T-helper 22 cell (primary cell): ENCODE data around the gene MEGF6.
"Not testable (repeated sequence)": the region's sequence is repeated elsewhere in the genome, so short reads cannot be mapped to it uniquely, and the experiment has no call there.

Source experiments
- DNase-seq: peaks from one replicate; pipeline ENCODE4 v3.0.0-alpha.2; 2020; ENCODE audit warnings: low read depth

The MEGF6 gene

DNA sequence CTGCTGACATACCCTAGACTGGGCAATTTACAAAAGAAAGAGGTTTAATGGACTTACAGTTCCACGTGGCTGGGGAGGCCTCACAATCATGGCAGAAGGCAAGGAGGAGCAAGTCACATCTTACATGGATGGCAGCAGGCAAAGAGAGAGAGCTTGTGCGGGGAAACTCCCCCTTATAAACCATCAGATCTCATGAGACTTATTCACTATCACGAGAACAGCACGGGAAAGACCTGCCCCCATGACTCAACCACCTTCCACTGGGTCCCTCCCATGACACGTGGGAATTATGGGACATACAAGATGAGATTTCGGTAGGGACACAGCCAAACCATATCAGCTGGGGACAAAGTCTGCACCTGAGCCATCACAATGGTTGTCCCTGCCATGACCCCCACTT lies 35.8 kb downstream of the MEGF6 start:
- DNase-seq, result not testable (repeated sequence)

DNA sequence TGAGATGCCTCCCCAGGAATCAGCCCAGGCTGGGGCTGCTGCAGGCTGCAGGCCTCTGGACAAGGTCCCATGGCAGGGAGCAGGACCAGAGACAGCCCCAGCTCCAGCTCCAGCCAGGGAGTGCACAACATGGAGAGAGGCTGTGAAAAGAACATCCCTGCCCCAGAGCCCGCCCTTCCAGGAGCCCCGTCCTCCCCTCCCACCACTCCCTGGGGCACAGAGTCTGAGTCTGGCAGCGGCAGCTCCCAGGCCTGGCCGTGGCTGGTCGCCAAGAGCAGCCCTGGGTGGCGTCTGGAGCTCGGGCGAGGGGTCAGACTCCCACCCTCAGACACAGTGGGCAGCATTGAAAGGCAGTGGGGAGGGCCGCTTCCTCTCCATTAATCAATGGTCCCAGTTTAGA lies 37.8 kb downstream of the MEGF6 start:
- no peak for DNase-seq

DNA sequence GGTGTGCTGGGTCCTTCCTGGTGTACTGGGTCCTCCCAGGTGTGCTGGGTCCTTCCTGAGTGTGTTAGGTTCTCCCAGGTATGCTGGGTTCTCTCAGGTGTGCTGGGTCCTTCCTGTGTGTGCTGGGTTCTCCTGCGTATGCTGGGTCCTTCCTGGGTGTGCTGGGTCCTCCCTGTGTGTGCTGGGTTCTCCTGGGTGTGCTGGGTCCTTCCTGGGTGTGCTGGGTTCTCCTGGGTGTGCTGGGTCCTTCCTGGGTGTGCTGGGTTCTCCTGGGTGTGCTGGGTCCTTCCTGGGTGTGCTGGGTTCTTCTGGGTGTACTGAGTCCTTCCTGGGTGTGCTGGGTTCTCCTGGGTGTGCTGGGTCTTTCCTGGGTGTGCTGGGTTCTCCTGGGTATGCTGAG lies 38.7 kb downstream of the MEGF6 start:
- not testable (repeated sequence) for DNase-seq

DNA sequence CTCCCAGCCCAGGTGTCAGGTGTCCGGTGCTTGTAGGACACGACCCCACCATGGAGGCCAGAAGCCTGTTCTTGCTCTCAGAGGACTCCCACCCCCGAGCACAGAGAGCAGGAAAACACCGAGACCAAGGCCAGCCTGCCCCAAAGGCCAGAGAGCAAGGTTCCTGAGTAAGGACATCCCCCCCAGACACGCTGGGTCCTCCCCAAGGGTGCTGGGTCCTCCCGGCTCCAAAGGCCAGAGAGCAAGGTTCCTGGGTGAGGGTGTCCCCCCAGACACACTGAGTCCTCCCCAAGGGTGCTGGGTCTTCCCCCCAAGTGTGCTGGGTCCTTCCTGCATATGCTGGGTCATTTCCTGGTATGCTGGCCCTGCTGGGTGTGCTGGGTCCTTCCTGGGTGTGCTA lies 40.0 kb downstream of the MEGF6 start:
- DNase-seq, result no peak

DNA sequence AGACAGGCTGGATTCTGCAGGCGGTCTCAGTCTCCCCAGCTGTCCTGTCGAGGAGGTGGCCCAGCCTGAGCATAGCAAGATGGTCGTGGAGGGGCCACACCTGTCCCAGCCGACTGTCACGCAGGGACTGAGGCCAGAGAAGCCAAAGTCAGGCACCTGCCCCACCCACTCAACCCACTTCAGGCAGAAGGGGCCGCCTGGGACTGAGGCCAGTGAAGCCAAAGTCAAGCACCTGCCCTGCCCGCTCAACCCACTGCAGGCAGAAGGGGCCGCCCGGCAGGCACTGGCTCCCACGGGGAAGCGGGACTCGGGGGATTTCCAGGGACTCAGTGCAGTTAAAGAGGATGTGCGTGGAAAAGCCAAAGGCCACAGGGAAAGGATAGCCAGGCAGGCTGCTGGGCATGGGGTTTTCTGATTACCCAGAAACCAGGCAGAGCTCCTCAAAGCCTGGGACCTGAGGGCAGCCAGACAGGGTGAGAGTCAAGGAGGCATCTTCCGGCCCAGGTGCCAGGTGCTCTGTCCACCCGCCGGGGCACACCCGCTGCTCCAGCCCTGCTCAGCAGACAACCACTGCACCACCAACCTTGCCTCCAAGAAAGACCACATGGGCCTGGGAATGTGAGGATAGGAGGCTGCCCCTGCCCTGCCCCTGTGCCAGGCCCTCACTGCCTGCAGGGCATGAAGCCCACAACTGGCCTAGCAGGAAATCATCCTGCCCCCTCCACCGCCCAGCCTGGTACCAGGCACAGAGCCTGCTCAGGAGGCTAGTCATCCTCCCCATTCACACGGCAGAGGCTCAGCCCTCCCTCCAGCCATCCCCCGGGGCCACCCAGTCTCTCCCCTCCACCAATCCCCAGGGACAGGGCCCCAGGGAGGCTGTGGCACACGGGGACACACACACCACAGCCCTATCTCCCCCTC lies 41.0 kb downstream of the MEGF6 start:
- DNase-seq, result no peak

DNA sequence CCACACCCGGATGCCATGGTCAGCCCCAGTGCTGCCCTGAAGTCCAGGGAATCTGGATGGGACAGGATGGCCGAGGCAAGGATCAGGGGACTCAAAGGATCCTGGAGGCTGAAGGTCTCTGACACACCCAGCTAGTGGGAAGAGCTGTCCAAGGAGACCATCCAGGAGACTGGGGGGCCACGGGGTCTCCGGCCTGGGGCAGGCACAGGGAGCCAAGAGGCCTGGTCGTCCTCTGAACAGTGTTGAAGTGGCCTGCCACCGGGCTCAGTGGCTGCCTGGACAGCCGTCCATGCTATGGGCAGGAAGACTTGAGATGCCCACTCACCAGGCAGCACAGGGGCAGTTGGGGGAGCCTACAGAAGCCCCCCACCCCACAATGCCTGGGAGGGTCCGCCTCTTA lies 41.9 kb downstream of the MEGF6 start:
- DNase-seq, result no peak

DNA sequence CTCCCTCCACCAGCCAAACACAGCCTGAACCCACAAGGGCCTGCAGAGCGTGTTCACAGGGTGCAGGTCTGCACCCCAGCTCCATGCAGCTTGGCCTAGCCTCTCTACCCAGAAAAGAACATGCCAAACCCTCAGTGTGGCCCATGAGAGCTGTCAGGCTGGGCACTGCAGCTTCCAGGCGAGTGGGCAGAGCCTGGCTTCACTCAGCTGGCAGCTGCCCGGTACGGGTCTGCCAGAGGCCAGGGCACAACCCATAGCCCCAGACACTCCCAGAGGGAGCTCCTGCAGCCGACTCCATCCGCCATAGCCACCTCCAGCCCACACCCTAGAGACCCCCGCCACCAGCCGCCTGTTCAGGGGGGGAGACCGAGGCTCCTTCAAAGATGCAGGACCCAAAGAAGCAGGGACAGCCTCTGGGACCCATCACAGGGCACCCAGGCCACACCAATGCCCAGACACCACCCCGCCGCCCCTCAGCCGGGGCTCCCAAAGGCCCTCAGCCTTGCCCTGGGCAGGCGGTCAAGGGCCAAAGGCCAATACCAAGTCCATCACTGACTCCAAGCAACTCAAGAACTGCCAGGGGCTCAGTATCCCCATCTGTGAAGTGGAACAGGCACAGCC lies 42.4 kb downstream of the MEGF6 start:
- DNase-seq, result no peak

DNA sequence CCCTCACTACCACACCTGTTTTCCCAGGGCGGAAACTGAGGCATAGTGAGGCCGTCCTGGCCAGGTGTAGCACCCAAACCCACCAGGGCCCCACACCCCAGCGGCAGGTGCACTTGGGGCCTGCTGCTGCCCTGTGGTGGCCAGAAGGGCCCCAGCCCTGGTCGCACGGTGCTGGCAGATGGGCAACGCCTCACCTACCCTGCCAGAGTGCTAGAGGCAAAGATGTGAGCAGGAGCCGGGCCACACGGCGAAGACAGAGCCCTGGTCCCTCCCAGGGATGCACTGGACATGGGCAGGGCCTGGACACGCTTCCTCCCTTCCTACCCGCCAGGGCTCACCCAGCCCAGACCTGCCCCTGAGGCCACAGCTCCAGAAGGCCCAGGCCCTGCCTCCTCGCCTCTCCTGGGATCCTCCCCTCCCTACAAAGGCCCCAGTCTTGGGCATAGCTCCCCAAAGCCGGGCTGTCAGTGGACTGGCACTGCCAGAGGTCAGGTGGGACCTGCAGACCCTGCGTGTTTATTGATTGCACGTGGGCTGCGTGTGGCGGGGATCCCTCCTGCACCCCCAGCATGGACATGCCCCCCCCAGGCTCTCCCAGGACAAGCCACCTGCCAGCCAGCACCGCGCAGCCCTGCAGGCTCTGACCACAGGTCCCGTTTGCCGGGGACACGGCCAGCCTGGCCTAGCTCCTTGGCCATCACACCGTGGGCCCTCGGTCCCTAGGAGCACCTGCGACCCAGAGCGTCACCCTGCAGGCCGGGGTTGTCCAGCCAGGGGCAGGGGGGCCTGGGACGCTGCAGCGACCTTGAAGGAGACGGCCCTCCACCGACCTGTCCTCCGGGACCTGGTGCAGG lies 44.1 kb downstream of the MEGF6 start:
- DNase-seq, result no peak

DNA sequence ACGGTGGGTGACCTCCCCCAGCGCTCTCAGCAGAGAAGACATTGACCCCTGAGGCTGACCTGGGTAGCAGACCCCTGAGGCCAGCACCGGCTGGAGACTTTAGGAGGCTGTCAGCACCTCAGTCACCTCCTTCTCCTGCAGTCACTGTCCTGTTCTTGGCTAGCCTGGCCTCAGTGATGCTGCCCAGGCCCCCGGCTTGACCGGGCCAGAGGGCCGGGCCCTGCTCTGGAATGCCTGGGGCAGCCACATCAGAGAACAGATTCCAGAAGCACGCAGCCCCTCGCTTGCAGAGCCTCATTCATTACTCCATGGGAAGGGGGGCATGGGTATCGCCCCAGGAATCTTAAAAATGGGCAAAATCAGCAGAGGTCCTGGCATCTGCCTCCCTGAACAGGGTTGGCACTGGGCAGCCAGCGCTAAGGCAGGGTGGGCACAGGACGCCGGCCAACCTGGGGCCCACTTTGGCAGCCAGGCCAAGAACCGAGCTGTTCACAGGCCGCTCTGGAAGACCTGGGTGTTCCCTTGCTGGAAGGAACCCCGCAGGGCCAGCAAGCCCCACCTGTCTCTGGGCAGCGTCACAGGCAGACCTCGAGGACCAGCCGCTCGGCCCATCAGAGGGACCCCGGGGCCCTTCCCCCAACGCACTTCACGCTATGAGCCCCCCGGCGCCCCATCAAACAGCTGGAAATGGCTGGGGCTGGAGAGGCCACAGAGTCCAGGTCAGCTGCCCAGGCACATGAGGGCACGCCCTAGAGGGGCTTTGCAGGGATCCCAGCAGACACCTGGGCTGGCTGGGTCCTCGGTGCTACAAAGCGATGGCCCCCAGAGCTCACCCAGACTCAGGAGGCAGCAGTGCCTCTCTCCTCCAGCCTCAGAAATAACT lies 45.1 kb downstream of the MEGF6 start:
- DNase-seq, result no peak

DNA sequence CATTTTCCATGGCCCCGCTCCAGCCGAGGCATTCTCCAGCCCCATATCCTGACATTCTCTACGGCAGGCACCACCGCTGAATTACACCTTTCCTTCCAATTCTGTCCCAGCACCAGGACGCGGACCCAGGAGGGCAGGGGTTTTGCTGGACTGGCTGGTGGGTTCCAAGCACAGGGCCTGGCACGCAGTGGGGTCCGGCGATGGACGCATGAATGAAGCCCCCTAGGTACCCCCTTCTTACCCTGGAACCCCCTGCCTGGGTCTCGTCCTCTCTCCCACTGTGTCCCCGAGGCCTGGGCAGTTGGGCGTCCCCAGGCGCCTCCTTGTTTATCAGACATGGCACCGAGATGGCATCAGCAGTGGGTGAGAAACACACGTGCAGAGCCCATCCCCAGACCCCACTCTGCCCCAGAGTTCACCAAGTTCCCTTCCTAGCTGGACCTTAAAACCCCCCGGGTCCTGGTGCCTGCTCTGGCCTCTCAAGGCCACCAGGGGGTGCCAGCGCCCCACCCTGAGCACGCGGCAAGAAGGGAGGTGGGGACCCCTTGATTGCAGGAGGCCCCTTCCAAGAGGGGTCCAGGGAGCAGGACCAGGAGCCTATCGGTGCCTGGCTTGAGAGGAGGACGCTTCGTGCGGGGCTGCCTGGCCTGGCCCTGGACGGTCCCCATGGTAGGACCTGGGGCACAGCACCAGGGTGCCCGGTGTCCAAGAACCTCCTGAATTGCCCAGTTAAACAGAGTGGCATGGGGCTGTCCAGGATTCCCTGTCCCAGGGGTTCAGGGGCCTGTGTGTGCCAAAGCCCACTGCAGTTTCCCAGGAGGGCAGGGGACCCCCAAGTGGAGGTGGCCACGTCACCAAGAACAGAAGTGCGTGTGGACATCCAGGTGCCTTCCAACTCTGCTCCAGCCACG lies 46.1 kb downstream of the MEGF6 start:
- DNase-seq, result no peak

DNA sequence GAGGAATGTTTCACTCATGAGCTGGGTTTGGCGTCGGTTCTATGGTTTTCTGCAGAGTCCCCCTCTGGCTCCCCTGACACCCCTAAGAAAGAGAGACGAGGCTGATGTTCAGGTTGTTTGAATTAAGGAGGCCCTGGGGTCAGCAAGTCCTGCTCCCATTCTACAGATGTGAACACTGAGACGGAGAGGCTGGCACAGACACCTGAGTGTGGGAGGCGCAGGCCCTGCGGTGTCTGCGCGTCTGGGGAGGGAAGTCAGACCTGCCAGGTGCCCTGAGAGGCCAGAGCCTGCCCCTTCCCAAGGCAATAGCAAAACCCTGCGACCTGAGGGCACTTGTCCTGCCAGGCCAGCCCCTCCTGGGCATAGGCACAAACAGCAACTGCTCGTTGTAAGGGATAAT lies 47.7 kb downstream of the MEGF6 start:
- no peak for DNase-seq

DNA sequence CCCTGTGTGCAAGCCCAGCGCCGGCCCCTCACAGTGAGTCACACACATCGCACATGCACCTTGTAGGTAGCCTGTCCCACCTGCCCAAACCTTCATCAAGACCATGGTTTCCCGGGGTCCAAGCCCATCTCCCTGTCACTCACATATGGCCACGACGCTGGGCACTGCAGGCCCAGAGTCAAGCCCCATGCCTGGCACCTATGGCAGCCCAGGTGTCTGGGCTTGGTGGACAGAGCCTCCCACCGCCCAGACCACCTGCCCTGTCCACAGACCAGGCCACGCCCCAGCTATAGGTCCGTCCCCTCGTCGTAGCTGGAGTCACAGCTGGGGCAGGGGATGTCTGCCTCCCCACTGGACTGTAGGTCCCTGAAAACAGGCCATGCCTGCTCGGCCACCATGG lies 48.2 kb downstream of the MEGF6 start:
- DNase-seq, result no peak

DNA sequence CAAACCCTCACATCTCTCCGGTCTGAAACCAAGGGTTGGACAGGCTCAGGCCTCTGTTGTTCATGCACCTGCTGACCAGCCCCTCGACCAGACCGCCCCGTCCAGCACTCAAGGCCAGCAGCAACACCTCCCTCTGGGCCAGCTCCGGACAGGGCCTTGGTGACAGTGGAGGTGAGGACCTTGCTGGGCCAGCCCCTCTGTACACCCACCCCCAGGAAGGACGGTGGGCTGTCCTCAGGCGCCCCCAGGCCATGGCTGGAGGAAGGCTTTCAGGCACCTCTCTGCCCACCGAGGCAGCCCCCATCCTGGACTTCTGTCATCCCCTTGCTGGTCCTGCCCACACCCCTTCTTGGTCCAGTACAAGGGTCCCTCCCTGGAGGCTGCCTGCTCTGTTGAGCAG lies 48.6 kb downstream of the MEGF6 start:
- no peak for DNase-seq

DNA sequence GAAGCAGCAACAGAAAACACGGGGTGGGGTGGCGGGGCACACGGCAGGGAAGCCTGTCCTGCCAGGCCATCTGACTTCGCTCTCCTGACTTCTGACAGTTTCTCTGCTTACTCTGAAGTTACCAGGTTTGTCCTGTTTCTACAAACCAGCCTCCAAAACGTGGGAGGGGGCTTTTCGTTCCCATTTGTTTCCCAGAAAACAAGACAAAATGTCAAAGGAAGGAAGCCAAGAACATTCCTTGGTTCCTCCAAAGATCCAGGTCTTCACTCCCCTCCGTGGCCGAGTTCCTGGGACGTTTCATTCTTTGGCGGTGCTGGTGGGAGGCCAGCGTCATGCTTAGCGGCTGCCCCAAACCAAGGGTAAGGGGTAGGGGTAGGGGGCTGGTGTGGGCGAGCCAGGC lies 49.6 kb downstream of the MEGF6 start:
- DNase-seq, result no peak

DNA sequence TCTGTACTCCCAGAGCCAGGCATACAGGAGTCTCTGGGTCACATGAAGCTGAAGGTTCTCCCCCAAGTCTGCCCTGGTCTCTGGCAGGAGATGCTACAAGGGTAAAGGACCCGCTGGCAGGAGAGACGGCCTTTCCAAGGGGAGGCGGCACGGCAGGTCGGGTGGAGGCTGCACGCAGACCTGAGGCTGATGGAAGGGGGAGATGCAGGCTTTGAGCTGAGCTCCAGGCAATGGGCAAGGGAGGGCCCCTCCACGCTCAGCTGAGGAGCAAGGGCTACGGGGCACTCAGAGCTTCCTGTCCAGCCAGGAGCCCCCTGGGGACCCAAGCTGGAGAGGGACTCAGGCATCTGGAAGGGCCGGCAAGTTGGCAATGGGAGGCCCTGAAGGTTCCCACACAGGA lies 50.3 kb downstream of the MEGF6 start:
- no peak for DNase-seq

DNA sequence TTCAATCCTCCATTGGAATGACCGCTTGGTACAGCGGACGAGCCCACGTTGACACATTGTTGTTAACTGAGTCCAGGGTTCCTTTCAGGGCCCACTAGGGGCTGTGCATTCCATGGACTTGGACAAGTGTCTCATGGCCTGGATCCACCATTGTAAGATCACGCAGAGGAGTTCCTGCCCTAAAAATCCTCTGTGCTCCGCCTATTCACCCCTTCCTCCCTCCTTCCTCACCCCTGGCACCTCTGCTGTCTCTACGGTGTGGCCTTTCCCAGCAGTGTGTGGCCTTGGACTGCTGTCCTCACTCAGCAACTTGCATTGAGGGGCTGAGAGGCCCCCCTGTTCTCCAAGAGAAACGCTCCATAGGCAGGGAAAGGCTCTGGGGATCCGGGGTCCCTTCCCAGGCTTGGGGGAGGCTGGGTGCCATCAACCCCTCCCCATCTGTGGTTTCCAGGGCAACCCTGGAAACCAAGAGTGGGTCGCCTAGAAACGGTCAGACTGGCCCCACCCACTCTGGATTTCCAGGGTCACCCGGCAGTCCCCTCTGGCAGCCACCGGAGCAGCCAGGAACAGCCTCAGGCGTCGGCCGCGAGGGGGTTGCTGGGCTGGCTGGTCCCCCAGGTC lies 50.9 kb downstream of the MEGF6 start:
- DNase-seq, result no peak

DNA sequence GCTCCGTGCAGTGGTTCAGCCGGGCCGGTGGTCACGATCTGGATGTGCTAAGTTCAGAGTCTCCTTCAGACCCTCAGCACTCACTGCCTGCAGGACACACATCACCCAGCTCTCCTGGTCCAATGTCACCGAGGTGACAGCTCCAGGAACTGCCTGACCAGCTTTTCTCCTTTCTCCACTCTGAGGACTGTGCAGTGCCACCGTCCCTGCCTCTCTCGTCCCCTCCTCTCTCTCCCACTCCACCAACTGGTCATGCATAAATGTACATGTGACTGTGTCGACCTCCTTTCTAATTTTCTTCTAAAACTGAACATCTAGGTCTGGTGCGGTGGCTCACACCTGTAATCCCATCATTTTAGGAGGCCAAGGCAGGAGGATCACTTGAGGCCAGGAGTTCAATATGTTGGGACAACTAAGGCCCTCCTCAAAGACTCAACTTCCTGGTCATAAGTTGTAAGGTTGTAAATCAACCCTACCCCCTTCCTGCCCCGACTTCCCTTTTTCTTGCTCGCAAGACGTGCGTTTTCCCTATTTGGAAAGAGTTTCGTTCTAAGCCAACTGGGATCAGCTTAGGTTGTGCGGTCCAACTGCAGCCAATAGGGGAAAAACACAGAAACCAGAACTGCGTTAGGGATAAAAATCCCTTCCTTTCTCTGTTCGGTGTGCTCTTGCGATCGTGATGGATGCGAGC lies 53.1 kb downstream of the MEGF6 start:
- no peak for DNase-seq

DNA sequence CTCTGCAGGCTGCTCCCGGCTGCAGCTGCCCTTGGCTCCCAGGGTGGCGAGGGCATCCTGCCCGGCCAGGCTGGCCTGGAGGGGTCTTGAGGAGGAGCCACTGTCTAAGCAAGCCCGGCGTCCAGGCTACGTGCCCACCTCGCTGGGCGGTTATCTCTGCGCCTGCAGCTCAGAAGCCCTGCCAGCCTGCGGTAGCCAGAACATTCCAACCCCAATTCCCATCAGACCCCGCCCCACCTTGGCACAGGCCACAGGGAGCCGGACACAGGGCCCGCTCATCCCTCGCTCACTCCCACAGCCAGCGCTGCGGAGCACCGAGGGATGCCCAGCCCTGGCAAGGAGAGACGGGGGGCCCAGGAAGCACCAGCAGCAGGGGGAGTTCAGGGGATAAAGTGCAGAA lies 53.9 kb downstream of the MEGF6 start:
- no peak for DNase-seq

DNA sequence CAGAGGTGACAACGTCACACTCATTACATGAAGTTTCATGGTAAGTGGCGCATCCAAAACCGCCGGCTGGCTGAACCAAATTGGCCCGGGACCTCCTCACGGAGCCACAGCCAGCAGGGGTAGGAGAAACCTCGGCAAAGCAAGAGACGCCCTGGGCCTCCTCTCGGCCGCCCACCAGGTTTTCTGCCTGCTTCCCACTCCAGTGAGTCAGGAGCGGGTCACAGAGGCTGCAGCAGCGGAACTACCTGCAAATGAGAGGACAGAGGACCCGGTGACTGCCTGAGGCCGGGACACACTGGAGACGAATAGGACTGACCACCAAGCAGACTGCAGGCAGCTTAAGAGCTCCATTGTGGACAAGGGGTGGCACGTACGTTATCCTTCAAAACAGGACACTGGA lies 55.0 kb downstream of the MEGF6 start:
- no peak for DNase-seq
